Tibial nerve (tissue), 4 donors: ENCODE measurements around the gene SCN2A. TPM values are rescaled to one million over a fixed set of nuclear protein-coding genes. Genes with fewer than 3 reads are reported as not detected.

ENCODE experiments used
- DNase-seq, 2 donors: peaks; one replicate each; pipeline ENCODE4 v3.0.0-alpha.2; 2019; ENCODE audit warnings: low spot score in 2 of 2
- H3K27ac ChIP-seq, 4 donors: fragments of 200-600 bp; sonication (generic) in 3 of 4; one replicate each; pipeline ENCODE4 v1.5.1; 2017 to 2019; ENCODE audit warnings: mild to moderate bottlenecking in 1 of 4
- H3K27me3 ChIP-seq, 2 donors: fragments of 200-600 bp; sonication (generic) in 1 of 2; one replicate each; pipeline versions ENCODE4 v1.5.1 to v1.6.0; 2017 to 2019
- H3K36me3 ChIP-seq, 3 donors: fragments of 200-600 bp; sonication (generic); one replicate each; pipeline ENCODE4 v1.5.1; 2018 to 2019
- H3K4me1 ChIP-seq, 4 donors: fragments of 200-600 bp; sonication (generic) in 3 of 4; one replicate each; pipeline ENCODE4 v1.5.1; 2017 to 2019
- H3K4me3 ChIP-seq, 4 donors: fragments of 200-600 bp; sonication (generic) in 3 of 4; one replicate each; pipeline ENCODE4 v1.5.1; 2017 to 2019; ENCODE audit warnings: mild to moderate bottlenecking in 1 of 4, moderate library complexity in 1 of 4
- H3K9me3 ChIP-seq, 4 donors: fragments of 200-600 bp; sonication (generic) in 3 of 4; one replicate each; pipeline ENCODE4 v1.5.1; 2017 to 2019
- CTCF ChIP-seq, 5 experiments: fragments of 200-600 bp in 3 of 5; fragments of 450-650 bp in 2 of 5; sonication (generic) in 3 of 5; IDR thresholded peaks; one replicate each; pipeline ENCODE4 v1.5.1; 2016 to 2019; ENCODE audit warnings: antibody characterized with exemption in 5 of 5, mild to moderate bottlenecking in 3 of 5, moderate library complexity in 2 of 5
- EP300 ChIP-seq, 2 donors: sonication (generic); formaldehyde crosslinking; IDR thresholded peaks; one replicate each; pipeline ENCODE4 v1.6.1; 2017; ENCODE audit warnings: antibody characterized with exemption in 2 of 2, mild to moderate bottlenecking in 1 of 2
- POLR2A ChIP-seq, 2 donors: fragments of 450-650 bp; IDR thresholded peaks; one replicate each; pipeline ENCODE4 v1.6.1; 2017; ENCODE audit warnings: antibody characterized with exemption in 2 of 2, mild to moderate bottlenecking in 2 of 2, moderate library complexity in 2 of 2
- WGBS, 2 donors: methylation state at CpG; one replicate each; pipeline ENCODE4 v1.1.5; 2018; 5-methylcytosine and 5-hydroxymethylcytosine counted together
- total RNA-seq, 4 donors: library from RNA; depleted of rRNA; stranded (reverse); fragments of >200 nt; gene quantifications; one replicate each; pipeline ENCODE4 v1.1.0, GENCODE V29; 2016

SCN2A gene
- total RNA-seq, 4 donors from 2014 or later: 0.20 to 2.1 (median 0.48) TPM

- H3K9me3 ChIP-seq: no peaks in the 10 kb centered on the region
- 74 to 88% methylated on average over 1 of the region's 1 CpG for WGBS, 2 donors
- DNase-seq: no peak
- H3K27ac ChIP-seq: no peak overlapping the region
- no peak for TF ChIP-seq CTCF (IDR thresholded peaks at IDR 0.05)
- no peak for TF ChIP-seq EP300 (IDR thresholded peaks at IDR 0.05)
- no peak for TF ChIP-seq POLR2A (IDR thresholded peaks at IDR 0.05)
- H3K4me3 ChIP-seq: no peak overlapping the region
- H3K27me3 ChIP-seq: no peaks in the 10 kb centered on the region
- no peaks in the 10 kb centered on the region for H3K4me1 ChIP-seq
- H3K36me3 ChIP-seq: no peaks in the 10 kb centered on the region
Measured at GRCh38 chr2:165348441-165348840, 109.2 kb downstream of the SCN2A start.

- H3K9me3 ChIP-seq: no peaks in the 10 kb centered on the region
- TF ChIP-seq POLR2A (IDR thresholded peaks at IDR 0.05) (no peak), CTCF (IDR thresholded peaks at IDR 0.05) (no peak), EP300 (IDR thresholded peaks at IDR 0.05) (no peak)
- no peak overlapping the region for H3K27ac ChIP-seq
- no peak overlapping the region for H3K4me3 ChIP-seq
- no peaks in the 10 kb centered on the region for H3K4me1 ChIP-seq
- WGBS, 2 donors: 71 to 78% methylated on average over 2 of the region's 2 CpGs
- no peak for DNase-seq
- H3K36me3 ChIP-seq: no peaks in the 10 kb centered on the region
- H3K27me3 ChIP-seq: no peaks in the 10 kb centered on the region
Measured at GRCh38 chr2:165349181-165349580, 110.0 kb downstream of the SCN2A start.

- H3K4me3 ChIP-seq: no peak overlapping the region
- no peak for DNase-seq
- H3K9me3 ChIP-seq: no peaks in the 10 kb centered on the region
- no peaks in the 10 kb centered on the region for H3K4me1 ChIP-seq
- H3K27me3 ChIP-seq: no peaks in the 10 kb centered on the region
- no peak overlapping the region for H3K27ac ChIP-seq
- no peak for TF ChIP-seq POLR2A (IDR thresholded peaks at IDR 0.05)
- no peak for TF ChIP-seq EP300 (IDR thresholded peaks at IDR 0.05)
- TF ChIP-seq CTCF (IDR thresholded peaks at IDR 0.05): no peak
- H3K36me3 ChIP-seq: no peaks in the 10 kb centered on the region
- 24 to 38% methylated on average over 2 of the region's 2 CpGs for WGBS, 2 donors
Measured at GRCh38 chr2:165357758-165358157, 118.5 kb downstream of the SCN2A start.

GRCh38 chr2:165361514-165361913 is 122.3 kb downstream of the SCN2A start:
- whole genome bisulfite sequencing, 2 donors: 67 to 70% methylated on average over 4 of the region's 4 CpGs
- Histone ChIP-seq H3K9me3 (no peaks in the 10 kb centered on the region), H3K27ac (no peak overlapping the region), H3K4me1 (no peaks in the 10 kb centered on the region), H3K27me3 (no peaks in the 10 kb centered on the region), H3K36me3 (no peaks in the 10 kb centered on the region), H3K4me3 (no peak overlapping the region)
- no peak for DNase-seq
- TF ChIP-seq CTCF (IDR thresholded peaks at IDR 0.05) (no peak), EP300 (IDR thresholded peaks at IDR 0.05) (no peak), POLR2A (IDR thresholded peaks at IDR 0.05) (no peak)

GRCh38 chr2:165369131-165369897 is 130.1 kb downstream of the SCN2A start:
- TF ChIP-seq POLR2A (IDR thresholded peaks at IDR 0.05): no peak
- no peak for TF ChIP-seq EP300 (IDR thresholded peaks at IDR 0.05)
- TF ChIP-seq CTCF (IDR thresholded peaks at IDR 0.05): no peak
- Histone ChIP-seq H3K4me3 (no peak overlapping the region), H3K27me3 (no peaks in the 10 kb centered on the region), H3K27ac (no peak overlapping the region), H3K9me3 (no peaks in the 10 kb centered on the region), H3K4me1 (peaks cover 0 to 5% (median 0%) of the 10 kb centered on the region in 4 donors), H3K36me3 (no peaks in the 10 kb centered on the region)
- no peak for DNase-seq
- WGBS, 2 donors: 61 to 66% methylated on average over 11 of the region's 11 CpGs
